HepG2 (cell line): ENCODE data around the gene WNT16. TPM values are rescaled to one million over a fixed set of nuclear protein-coding genes. Genes with fewer than 3 reads are reported as not detected.

Experiments used
- ATAC-seq: fragments of 200-7000 bp; cut with Tn5 transposase; 3 replicates; pipeline ENCODE4 v1.9.1; 2020; ENCODE audit warnings: mild to moderate bottlenecking, moderate library complexity
- BruUV-seq: library from RNA; stranded (reverse); fragments of 400-500 nt; replicated peaks from 2 replicates; lab custom pipeline; 2021; lab: Mats Ljungman, UMichigan
- CTCF ChIA-PET: fragments of 300-600 bp; formaldehyde crosslinking; extraction: SDS; loops from one replicate; lab custom pipeline; 2021; ENCODE audit warnings: low total read pairs, inconsistent platforms, low intra/inter-chr PET ratio; lab: Yijun Ruan, JAX
- POLR2A ChIA-PET: fragments of 350-600 bp; sonication (Branson Sonifier 250); formaldehyde crosslinking; loops from one replicate; lab custom pipeline; 2020; ENCODE audit warnings: antibody characterized with exemption, inconsistent platforms; lab: Yijun Ruan, JAX
- DNase-seq: peaks from one replicate; pipeline ENCODE4 v3.0.0-alpha.2; 2015; ENCODE audit warnings: low spot score
- FAIRE-seq: peaks from 3 replicates; lab custom pipeline; 2011; peaks lifted over from hg19 to GRCh38; lab: Jason Lieb, UNC
- H2AFZ ChIP-seq: one replicate; pipeline ENCODE4 v1.6.1; 2011; ENCODE audit warnings: low read length, inconsistent platforms
- H3K27ac ChIP-seq: fragments of 300-600 bp; 3 replicates; pipeline ENCODE4 v1.8.0; 2011; ENCODE audit warnings: mixed run types, mild to moderate bottlenecking, mixed read lengths, low read length, inconsistent platforms; ENCODE audit not compliant: insufficient read depth; ENCODE audit errors: extremely low read length
- H3K27me3 ChIP-seq, 2 experiments: fragments of 200-600 bp in 1 of 2; 2 replicates in 1 of 2; 3 replicates in 1 of 2; pipeline versions ENCODE4 v1.6.0 to v1.8.0; 2011; ENCODE audit warnings: low read length in 2 of 2, mild to moderate bottlenecking in 2 of 2, moderate library complexity in 2 of 2, inconsistent platforms in 1 of 2; ENCODE audit not compliant: insufficient read depth in 2 of 2, control insufficient read depth in 1 of 2
- H3K36me3 ChIP-seq, 2 experiments: fragments of 200-600 bp in 1 of 2; replicated peaks in 1 of 2; 2 replicates in 1 of 2; 3 replicates in 1 of 2; pipeline versions ENCODE4 v1.5.1 to v1.8.0; 2011; ENCODE audit warnings: low read length in 2 of 2, inconsistent platforms in 1 of 2; ENCODE audit not compliant: insufficient read depth in 2 of 2, control insufficient read depth in 1 of 2
- H3K4me1 ChIP-seq: 2 replicates; pipeline ENCODE4 v1.5.1; 2012; ENCODE audit warnings: low read length, inconsistent platforms; ENCODE audit not compliant: insufficient read depth
- H3K4me2 ChIP-seq: 2 replicates; pipeline ENCODE4 v1.6.0; 2011; ENCODE audit warnings: low read depth, low read length, inconsistent platforms
- H3K4me3 ChIP-seq, 3 experiments: fragments of 200-600 bp in 1 of 3; sonication (generic), shearing (Covaris generic) in 1 of 3; replicated peaks in 1 of 3; 2 replicates each; pipeline ENCODE4 v1.5.1; 2011 to 2016; ENCODE audit warnings: low read length in 3 of 3, inconsistent platforms in 2 of 3, low read depth in 2 of 3, mild to moderate bottlenecking in 2 of 3, control low read depth in 1 of 3, mixed read lengths in 1 of 3; ENCODE audit not compliant: insufficient read depth in 1 of 3
- H3K79me2 ChIP-seq: one replicate; pipeline ENCODE4 v1.6.1; 2011; ENCODE audit warnings: low read length, inconsistent platforms; ENCODE audit not compliant: insufficient read depth
- H3K9ac ChIP-seq: 2 replicates; pipeline ENCODE4 v1.6.0; 2011; ENCODE audit warnings: mild to moderate bottlenecking, low read depth, low read length, inconsistent platforms; ENCODE audit not compliant: insufficient read depth
- H3K9me3 ChIP-seq: 2 replicates; pipeline ENCODE4 v1.5.1; 2012; ENCODE audit warnings: mild to moderate bottlenecking, low read length
- H4K20me1 ChIP-seq: 2 replicates; pipeline ENCODE4 v1.6.0; 2011; ENCODE audit warnings: inconsistent platforms, mild to moderate bottlenecking, low read length, moderate library complexity; ENCODE audit not compliant: insufficient read depth
- CAMTA2 ChIP-seq: sonication (generic); formaldehyde crosslinking; IDR thresholded peaks from 2 replicates; pipeline ENCODE4 v1.4.0; 2020; ENCODE audit warnings: mild to moderate bottlenecking, missing genetic modification reagents, borderline replicate concordance
- HDAC6 ChIP-seq: fragments of 200-600 bp; sonication (generic); IDR thresholded peaks from 2 replicates; pipeline ENCODE4 v1.7.0; 2017; ENCODE audit warnings: mild to moderate bottlenecking, antibody characterized with exemption, low read length, low read depth
- IKZF4 ChIP-seq: sonication (generic); formaldehyde crosslinking; IDR thresholded peaks from 2 replicates; pipeline ENCODE4 v1.5.1; 2020; ENCODE audit warnings: borderline replicate concordance, mild to moderate bottlenecking, low read depth, missing genetic modification reagents; ENCODE audit errors: not compliant biosample characterization
- MXI1 ChIP-seq: IDR thresholded peaks from 3 replicates; pipeline ENCODE4 v1.6.1; 2012; ENCODE audit warnings: low read depth, low read length, inconsistent platforms, borderline replicate concordance
- NKX3-1 ChIP-seq: sonication (generic); formaldehyde crosslinking; IDR thresholded peaks from 2 replicates; pipeline ENCODE4 v1.5.0; 2020; ENCODE audit warnings: missing genetic modification reagents
- RAD51 ChIP-seq: fragments of 450-650 bp; IDR thresholded peaks from 2 replicates; pipeline ENCODE4 v1.6.1; 2016; ENCODE audit warnings: borderline replicate concordance
- RFX5 ChIP-seq: IDR thresholded peaks from 2 replicates; pipeline ENCODE4 v1.6.1; 2011; ENCODE audit warnings: low read depth, low read length, improper control_type of control experiment
- SOX6 ChIP-seq, 2 experiments: fragments of 450-650 bp in 1 of 2; sonication (generic) in 1 of 2; formaldehyde crosslinking in 1 of 2; IDR thresholded peaks; 2 replicates each; pipeline versions ENCODE4 v1.4.0 to v1.6.1; 2017 to 2020; ENCODE audit warnings: antibody characterized with exemption in 1 of 2, mild to moderate bottlenecking in 1 of 2, missing genetic modification reagents in 1 of 2
- TERF1 ChIP-seq: sonication (generic); formaldehyde crosslinking; IDR thresholded peaks from 2 replicates; pipeline ENCODE4 v1.8.0; 2022; ENCODE audit warnings: mild to moderate bottlenecking, missing genetic modification reagents, moderate library complexity
- U2AF1 ChIP-seq: fragments of 200-400 bp; formaldehyde crosslinking; optimal IDR thresholded peaks from 2 replicates; pipeline ENCODE3; 2017; ENCODE audit warnings: mild to moderate bottlenecking, low read depth, low read length
- ZMYM4 ChIP-seq: sonication (generic); formaldehyde crosslinking; IDR thresholded peaks from 2 replicates; pipeline ENCODE4 v1.8.1; 2023; ENCODE audit warnings: mild to moderate bottlenecking, missing genetic modification reagents
- ZNF260 ChIP-seq: sonication (generic); formaldehyde crosslinking; IDR thresholded peaks from 2 replicates; pipeline ENCODE4 v1.4.0; 2020; ENCODE audit warnings: missing genetic modification reagents, low read depth, mild to moderate bottlenecking, borderline replicate concordance
- ZNF280B ChIP-seq: sonication (generic); formaldehyde crosslinking; IDR thresholded peaks from 2 replicates; pipeline ENCODE4 v1.5.0; 2020; ENCODE audit warnings: missing genetic modification reagents, mild to moderate bottlenecking, borderline replicate concordance
- ZNF30 ChIP-seq: sonication (generic); formaldehyde crosslinking; IDR thresholded peaks from 2 replicates; pipeline ENCODE4 v1.5.0; 2020; ENCODE audit warnings: mild to moderate bottlenecking, missing genetic modification reagents
- ZNF850 ChIP-seq: sonication (generic); formaldehyde crosslinking; conservative IDR thresholded peaks from 2 replicates; pipeline ENCODE4 v1.9.0; 2021; ENCODE audit warnings: mild to moderate bottlenecking, missing genetic modification reagents
- ZNF878 ChIP-seq: sonication (generic); formaldehyde crosslinking; IDR thresholded peaks from 2 replicates; pipeline ENCODE4 v1.8.1; 2023; ENCODE audit warnings: mild to moderate bottlenecking, missing genetic modification reagents, moderate library complexity
- WGBS: methylation state at CpG from one replicate; pipeline ENCODE4 v1.1.6; 2017; ENCODE audit warnings: low lambda C conversion rate; 5-methylcytosine and 5-hydroxymethylcytosine counted together
- in situ Hi-C: cut with HindIII; loops from 2 replicates; pipeline ENCODE4 v1.10.0; 2017; ENCODE audit warnings: low pct_unique_long_range_greater_than_20kb; ENCODE audit not compliant: extremely low pct_ligation_motif_present
- intact Hi-C: fragments of 100-400 bp; cut with micrococcal nuclease; formaldehyde crosslinking; loops from one replicate; pipeline ENCODE4 v1.10.0; 2022; ENCODE audit not compliant: unreplicated experiment
- polyA plus RNA-seq, 8 experiments: library from polyadenylated mRNA; depleted of rRNA in 3 of 8; stranded (reverse) in 7 of 8; unstranded in 1 of 8; fragments of >200 nt; fragmentation: Illumina TruSeq in 4 of 8; extraction: Trizol in 4 of 8; gene quantifications; 2 replicates each; pipeline versions ENCODE4 v1.2.1 to v1.2.3, GENCODE V29; 2011 to 2016; ENCODE audit warnings: low read depth in 4 of 8, missing spikeins in 1 of 8, mixed read lengths in 1 of 8; ENCODE audit not compliant: insufficient read depth in 1 of 8
- total RNA-seq, 5 experiments: library from RNA; depleted of rRNA; stranded (reverse); fragments of >200 nt; fragmentation: Illumina TruSeq; extraction: Trizol; gene quantifications; 2 replicates each; pipeline ENCODE4 v1.2.3, GENCODE V29; 2016; ENCODE audit warnings: low read depth in 1 of 5

WNT16 gene
- total and polyA plus RNA-seq, 2 of the 13 experiments (the other 11 are each of a cell fraction or from before 2014, with no cell fraction given), result not detected

GRCh38 chr7:121282129-121282528 is 46.7 kb upstream of the WNT16 start:
- Histone ChIP-seq H3K9me3 (peaks cover 14% of the 10 kb centered on the region), H2AFZ (no peak overlapping the region), H3K79me2 (no peaks in the 10 kb centered on the region), H3K4me1 (no peaks in the 10 kb centered on the region), H3K4me2 (no peak overlapping the region), H3K27ac (no peak overlapping the region), H3K4me3 (no peak overlapping the region), H3K9ac (no peak overlapping the region), H4K20me1 (no peaks in the 10 kb centered on the region), H3K36me3 (no peaks in the 10 kb centered on the region), H3K27me3 (no peaks in the 10 kb centered on the region)
- DNase-seq, result no peak
- CTCF ChIA-PET, result no interaction called here
- no TSS peak for BruUV-seq
- POLR2A ChIA-PET, result no interaction called here
- TF ChIP-seq ZMYM4 (CRISPR knock-in tag) (no peak), TERF1 (no peak), RFX5 (no peak), SOX6 (IDR thresholded peaks at IDR 0.05) (no peak), SOX6 (CRISPR knock-in tag; IDR thresholded peaks at IDR 0.05) (no peak), ZNF260 (no peak)
- ATAC-seq, result no peak
- WGBS, result 29% methylated on average over 3 of the region's 3 CpGs
- FAIRE-seq, result no peak
- in situ Hi-C loops, result no loop called here
- intact Hi-C loops, result no loop called here

GRCh38 chr7:121285066-121285667 is 43.6 kb upstream of the WNT16 start:
- in situ Hi-C loops (no loop called here), intact Hi-C loops (no loop called here)
- H3K9ac ChIP-seq, result no peak overlapping the region
- no peak overlapping the region for H3K4me3 ChIP-seq
- BruUV-seq, result no TSS peak
- no peaks in the 10 kb centered on the region for H3K27me3 ChIP-seq
- peaks cover 14% of the 10 kb centered on the region for H3K9me3 ChIP-seq
- no peak for FAIRE-seq
- DNase-seq, result no peak
- H3K27ac ChIP-seq, result no peak overlapping the region
- TF ChIP-seq HDAC6, result no peak
- no peak for TF ChIP-seq ZNF878 (CRISPR knock-in tag)
- no peak for TF ChIP-seq ZNF30 (CRISPR knock-in tag)
- TF ChIP-seq NKX3-1 (CRISPR knock-in tag), result no peak
- TF ChIP-seq ZNF280B, result no peak
- TF ChIP-seq IKZF4 (CRISPR knock-in tag), result no peak
- no peak for TF ChIP-seq CAMTA2 (CRISPR knock-in tag)
- TF ChIP-seq U2AF1, result no peak
- no peak for TF ChIP-seq RAD51
- TF ChIP-seq ZNF850 (CRISPR knock-in tag), result no peak
- TF ChIP-seq MXI1, result no peak
- TF ChIP-seq ZNF260, result no peak
- 67% methylated on average over 1 of the region's 1 CpG for WGBS
- CTCF ChIA-PET, result no interaction called here
- H2AFZ ChIP-seq, result no peak overlapping the region
- no peaks in the 10 kb centered on the region for H3K36me3 ChIP-seq
- no peak for ATAC-seq
- H4K20me1 ChIP-seq, result no peaks in the 10 kb centered on the region
- no peaks in the 10 kb centered on the region for H3K4me1 ChIP-seq
- POLR2A ChIA-PET, result no interaction called here
- no peak overlapping the region for H3K4me2 ChIP-seq
- H3K79me2 ChIP-seq, result no peaks in the 10 kb centered on the region
